NCI-H1048 (cell line): ENCODE measurements around the gene SH2D4B.
"Not testable (repeated sequence)": the region's sequence is repeated elsewhere in the genome, so short reads cannot be mapped to it uniquely, and the experiment has no call there.

Source experiments
- DNase-seq: peaks from one replicate; lab custom pipeline; 2025; lab: John Stamatoyannopoulos, UW

SH2D4B gene

GRCh38 chr10:80524190-80524909, 13.4 kb upstream of the SH2D4B start:
- no peak for DNase-seq

- no peak for DNase-seq
These were observed 11.5 kb upstream of the SH2D4B start for GRCh38 chr10:80526218-80526617.

GRCh38 chr10:80526742-80527141, 11.0 kb upstream of the SH2D4B start:
- DNase-seq: no peak

- DNase-seq: no peak
These were observed 9.5 kb upstream of the SH2D4B start for GRCh38 chr10:80528185-80528700.

GRCh38 chr10:80528901-80529300, 8.8 kb upstream of the SH2D4B start:
- no peak for DNase-seq

GRCh38 chr10:80529604-80530003, 8.1 kb upstream of the SH2D4B start:
- DNase-seq: no peak

- DNase-seq: no peak
These were observed 7.5 kb upstream of the SH2D4B start for GRCh38 chr10:80530251-80530650.

- no peak for DNase-seq
These were observed 6.9 kb upstream of the SH2D4B start for GRCh38 chr10:80530816-80531215.

GRCh38 chr10:80532571-80532970, 5.1 kb upstream of the SH2D4B start:
- no peak for DNase-seq

- not testable (repeated sequence) for DNase-seq
These were observed 3.6 kb upstream of the SH2D4B start for GRCh38 chr10:80534059-80534458.

- not testable (repeated sequence) for DNase-seq
These were observed 3.1 kb upstream of the SH2D4B start for GRCh38 chr10:80534646-80535045.

GRCh38 chr10:80535671-80536360, 1.9 kb upstream of the SH2D4B start:
- DNase-seq: no peak

- no peak for DNase-seq
These were observed 1.3 kb upstream of the SH2D4B start for GRCh38 chr10:80536361-80536835.

GRCh38 chr10:80537086-80537735, 491 bp upstream of the SH2D4B start:
- no peak for DNase-seq

- no peak for DNase-seq
These were observed 931 bp downstream of the SH2D4B start for GRCh38 chr10:80538481-80539185.

- no peak for DNase-seq
These were observed 1.8 kb downstream of the SH2D4B start for GRCh38 chr10:80539421-80540031.

- DNase-seq: no peak
These were observed 2.4 kb downstream of the SH2D4B start for GRCh38 chr10:80540136-80540535.

- DNase-seq: no peak
These were observed 2.9 kb downstream of the SH2D4B start for GRCh38 chr10:80540618-80540980.

GRCh38 chr10:80540981-80541750, 3.5 kb downstream of the SH2D4B start:
- no peak for DNase-seq

GRCh38 chr10:80542053-80542452, 4.4 kb downstream of the SH2D4B start:
- no peak for DNase-seq
